Measurements from ENCODE around the gene DCUN1D1. TPM values are rescaled to one million over a fixed set of nuclear protein-coding genes. Genes with fewer than 3 reads are reported as not detected.

The DCUN1D1 gene
- polyA plus RNA-seq, 12 donors, result 28.4 to 65.6 (median 44.0) TPM; not detected in 1

- no peak for DNase-seq
Measured at GRCh38 chr3:182940266-182940808, 40.0 kb downstream of the DCUN1D1 start.

- no peak for DNase-seq
Measured at GRCh38 chr3:182937293-182938051, 42.9 kb downstream of the DCUN1D1 start.

DNA sequence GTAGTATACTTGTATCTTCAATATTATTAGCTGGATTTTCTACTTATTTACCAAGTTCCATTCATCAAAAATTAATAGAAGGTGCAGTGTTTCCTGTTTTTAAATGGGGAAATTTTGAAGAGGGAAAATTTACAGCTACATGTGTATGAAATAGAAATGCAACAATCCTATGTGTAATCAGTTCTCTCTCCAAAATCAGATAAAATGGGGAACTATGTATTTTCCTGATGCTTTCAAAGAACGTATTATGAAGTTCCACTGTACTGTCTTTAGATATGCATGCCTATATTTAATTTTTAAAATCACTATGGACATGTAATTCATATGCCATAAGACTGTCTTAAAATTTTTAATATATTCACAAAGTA, 43.4 kb downstream of the DCUN1D1 start:
- no peak for DNase-seq

DNA sequence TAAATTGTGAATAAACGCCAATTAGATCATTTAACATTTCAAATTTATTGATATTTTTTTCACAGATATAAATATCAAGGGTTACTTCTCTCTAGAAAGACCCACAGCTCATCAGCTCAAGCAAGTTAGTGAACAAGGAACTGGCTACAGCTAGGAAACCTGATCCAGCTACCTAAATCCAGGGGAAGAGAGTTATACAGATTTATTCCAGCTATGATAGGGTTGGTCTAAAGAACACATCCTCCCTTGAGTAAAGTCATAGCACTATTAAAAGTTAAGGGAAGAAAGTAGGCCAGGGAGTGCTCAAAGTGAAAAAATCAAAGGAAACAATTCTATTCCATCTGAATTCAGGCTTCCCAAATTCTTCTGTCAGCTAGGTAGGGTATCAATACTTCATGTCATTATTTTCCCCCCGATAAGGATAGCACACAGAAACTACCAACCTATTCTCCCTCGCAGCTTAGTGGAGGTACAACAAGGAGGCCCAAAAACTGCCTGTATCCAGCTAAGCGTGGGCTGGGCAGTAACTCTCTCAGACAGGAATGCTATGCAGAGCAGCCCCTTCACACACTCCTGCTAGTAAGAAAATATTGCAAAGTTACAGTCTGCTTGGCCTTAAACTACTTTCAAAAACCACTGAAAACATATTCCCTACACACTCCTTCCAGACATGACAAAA, 44.0 kb downstream of the DCUN1D1 start:
- no peak for DNase-seq

- DNase-seq, result no peak
Measured at GRCh38 chr3:182935803-182936202, 44.5 kb downstream of the DCUN1D1 start.

DNA sequence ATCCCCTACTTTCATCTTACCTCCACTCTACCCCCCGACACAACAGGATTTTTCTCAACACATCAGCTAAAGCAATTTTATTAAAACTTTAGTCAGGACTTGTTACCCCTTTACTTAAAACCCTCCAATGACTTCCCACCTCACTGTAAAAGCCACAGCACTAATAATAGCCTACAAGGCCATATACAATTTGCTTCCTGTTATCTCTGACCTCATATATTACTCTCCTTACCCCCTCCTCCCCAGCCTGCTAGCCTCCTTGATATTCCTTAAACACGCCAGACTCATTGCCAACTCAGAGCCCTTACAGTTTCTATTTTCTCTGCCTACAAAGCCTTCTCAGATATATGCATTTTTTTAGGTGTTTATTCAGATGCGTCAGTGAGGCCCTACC, 54.4 kb downstream of the DCUN1D1 start:
- no peak for DNase-seq

DNA sequence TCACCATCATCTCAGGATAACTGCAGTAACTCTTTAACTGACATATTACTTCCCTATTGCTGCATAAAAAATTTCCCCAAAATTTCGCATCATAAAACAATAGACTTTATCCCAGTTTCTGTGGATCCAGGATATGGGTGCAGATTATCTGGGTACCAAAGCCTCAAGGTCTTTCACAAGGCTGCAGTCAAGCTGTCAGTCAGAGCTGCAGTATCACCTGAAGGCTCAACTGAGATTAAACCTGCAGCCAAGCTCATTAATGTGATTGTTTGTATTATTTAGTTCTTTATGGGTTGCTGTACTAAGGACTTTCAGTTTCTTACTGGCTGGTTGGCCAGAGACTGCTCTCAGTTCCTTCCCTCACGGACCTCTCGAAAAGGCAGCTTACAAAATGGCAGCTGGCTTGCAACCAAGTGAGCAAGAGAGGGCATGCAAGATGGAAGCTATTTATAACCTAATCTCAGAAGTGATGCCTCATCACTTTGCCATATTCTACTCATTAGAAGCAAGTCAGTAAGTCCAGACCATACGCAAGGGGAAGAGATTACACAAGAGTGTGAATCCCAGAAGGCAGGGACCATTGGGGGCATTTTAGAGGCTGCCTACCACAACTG, 54.9 kb downstream of the DCUN1D1 start:
- no peak for DNase-seq

DNA sequence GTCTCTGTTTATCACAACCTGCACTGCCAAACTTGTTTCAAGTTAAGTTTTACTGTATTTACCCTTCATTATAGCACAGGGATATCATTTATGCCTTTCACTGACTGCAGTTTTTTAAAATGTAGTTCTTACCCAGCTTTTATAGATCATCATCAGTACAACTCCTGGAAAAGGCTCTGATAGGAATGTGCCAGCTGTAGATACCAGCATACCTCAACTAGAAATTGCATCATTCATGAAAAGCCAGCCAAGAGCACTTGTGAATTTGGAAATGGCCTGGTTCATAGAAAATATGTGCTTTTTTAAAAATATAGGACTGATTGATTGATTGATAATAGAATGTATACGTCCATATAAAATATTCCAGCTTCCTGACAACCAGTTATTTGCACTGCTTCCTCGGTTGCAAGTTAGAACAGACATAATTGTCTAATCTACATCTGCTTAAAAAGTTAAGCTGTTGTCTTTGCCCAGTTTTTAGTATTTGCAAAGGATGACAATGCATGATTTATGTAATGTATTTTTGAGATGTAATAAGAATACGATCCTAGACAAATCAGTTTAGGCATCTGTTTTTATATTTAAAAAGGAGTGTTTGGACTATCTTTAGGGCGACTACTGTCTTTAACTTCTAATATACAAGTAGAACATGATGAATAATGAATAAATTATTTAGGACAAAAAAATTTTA, 58.5 kb downstream of the DCUN1D1 start:
- no peak for DNase-seq

GRCh38 chr3:182920515-182921084, 59.7 kb downstream of the DCUN1D1 start:
- DNase-seq, result no peak

DNA sequence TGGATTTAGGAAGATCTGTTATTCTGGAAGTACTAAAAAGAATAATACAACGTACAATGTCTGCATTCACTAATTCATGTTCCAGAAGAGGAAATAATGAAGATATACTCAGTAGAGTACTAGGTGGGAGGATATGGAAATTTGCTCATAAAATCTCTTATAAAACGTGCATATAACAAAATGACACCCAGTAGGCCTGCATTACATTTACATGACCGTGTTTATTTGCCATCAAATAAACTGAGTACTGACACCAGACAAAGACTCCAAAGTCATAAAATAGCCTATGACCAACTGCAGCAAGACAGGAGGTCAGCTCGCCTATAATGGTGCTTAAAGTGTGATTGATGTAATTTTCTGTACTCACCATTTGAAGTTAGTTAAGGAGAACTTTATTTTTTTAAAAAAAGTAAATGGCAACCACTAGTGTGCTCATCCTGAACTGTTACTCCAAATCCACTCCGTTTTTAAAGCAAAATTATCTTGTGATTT, 60.4 kb downstream of the DCUN1D1 start:
- no peak for DNase-seq

GRCh38 chr3:182917134-182917533, 63.2 kb downstream of the DCUN1D1 start:
- DNase-seq, result no peak

DNA sequence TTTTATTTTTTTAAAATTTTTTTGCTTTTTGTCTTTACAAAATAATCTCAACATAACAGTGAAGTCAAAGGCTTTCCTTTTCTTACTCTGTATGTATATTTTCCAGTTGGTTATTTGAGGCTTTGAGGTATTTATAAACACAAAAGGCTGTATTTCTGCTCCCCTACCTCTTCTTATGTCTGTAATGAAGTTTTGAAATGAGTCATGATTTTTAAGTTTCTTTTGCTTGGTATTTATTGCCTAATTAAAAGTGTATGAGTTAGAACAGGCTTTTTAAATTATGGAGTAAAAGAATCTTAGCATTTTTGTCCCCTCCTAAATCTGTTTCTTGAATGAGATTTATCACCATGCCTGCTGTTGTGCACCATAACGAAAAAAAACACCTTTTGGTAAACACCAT, 66.0 kb downstream of the DCUN1D1 start:
- no peak for DNase-seq

- DNase-seq, result no peak
Measured at GRCh38 chr3:182913889-182914288, 66.4 kb downstream of the DCUN1D1 start.

- no peak for DNase-seq
Measured at GRCh38 chr3:182912474-182912873, 67.9 kb downstream of the DCUN1D1 start.

- DNase-seq, result no peak
Measured at GRCh38 chr3:182911782-182912111, 68.6 kb downstream of the DCUN1D1 start.

GRCh38 chr3:182910936-182911781, 69.2 kb downstream of the DCUN1D1 start:
- no peak for DNase-seq

GRCh38 chr3:182909318-182910040, 70.9 kb downstream of the DCUN1D1 start:
- DNase-seq, result no peak

- DNase-seq, result no peak
Measured at GRCh38 chr3:182908471-182908870, 71.9 kb downstream of the DCUN1D1 start.

- DNase-seq, result no peak
Measured at GRCh38 chr3:182906036-182906435, 74.3 kb downstream of the DCUN1D1 start.

- DNase-seq, result no peak
Measured at GRCh38 chr3:182905623-182906022, 74.7 kb downstream of the DCUN1D1 start.
